Left ventricle myocardium superior (tissue), 1 donor: ENCODE data around the gene BRAT1. TPM values are rescaled to one million over a fixed set of nuclear protein-coding genes. Genes with fewer than 3 reads are reported as not detected.
"Not testable (repeated sequence)": the region's sequence is repeated elsewhere in the genome, so short reads cannot be mapped to it uniquely, and the experiment has no call there.

ENCODE experiments used
- ATAC-seq: fragments of 200-7000 bp; cut with Tn5 transposase; one replicate; pipeline ENCODE4 v1.9.1; 2020; ENCODE audit warnings: mild to moderate bottlenecking, moderate library complexity
- DNase-seq: peaks from one replicate; pipeline ENCODE4 v3.0.0-alpha.2; 2020
- intact Hi-C: fragments of 100-400 bp; cut with micrococcal nuclease; formaldehyde crosslinking; loops from one replicate; pipeline ENCODE4 v1.11.0; 2022
- total RNA-seq: library from RNA; stranded (reverse); fragmentation: NEBNext Ultra II Directional; extraction: Animal tissue kit (Norgen Biotek cat#: 25700); gene quantifications from one replicate; pipeline ENCODE4 v1.2.1, GENCODE V29; 2021
- donor health status: DM: no; HTN: yes; CAD: no; lungs with severe emphysema.

Gene BRAT1
- total RNA-seq, 1 donor from 2014 or later, result 16.5 TPM

DNA sequence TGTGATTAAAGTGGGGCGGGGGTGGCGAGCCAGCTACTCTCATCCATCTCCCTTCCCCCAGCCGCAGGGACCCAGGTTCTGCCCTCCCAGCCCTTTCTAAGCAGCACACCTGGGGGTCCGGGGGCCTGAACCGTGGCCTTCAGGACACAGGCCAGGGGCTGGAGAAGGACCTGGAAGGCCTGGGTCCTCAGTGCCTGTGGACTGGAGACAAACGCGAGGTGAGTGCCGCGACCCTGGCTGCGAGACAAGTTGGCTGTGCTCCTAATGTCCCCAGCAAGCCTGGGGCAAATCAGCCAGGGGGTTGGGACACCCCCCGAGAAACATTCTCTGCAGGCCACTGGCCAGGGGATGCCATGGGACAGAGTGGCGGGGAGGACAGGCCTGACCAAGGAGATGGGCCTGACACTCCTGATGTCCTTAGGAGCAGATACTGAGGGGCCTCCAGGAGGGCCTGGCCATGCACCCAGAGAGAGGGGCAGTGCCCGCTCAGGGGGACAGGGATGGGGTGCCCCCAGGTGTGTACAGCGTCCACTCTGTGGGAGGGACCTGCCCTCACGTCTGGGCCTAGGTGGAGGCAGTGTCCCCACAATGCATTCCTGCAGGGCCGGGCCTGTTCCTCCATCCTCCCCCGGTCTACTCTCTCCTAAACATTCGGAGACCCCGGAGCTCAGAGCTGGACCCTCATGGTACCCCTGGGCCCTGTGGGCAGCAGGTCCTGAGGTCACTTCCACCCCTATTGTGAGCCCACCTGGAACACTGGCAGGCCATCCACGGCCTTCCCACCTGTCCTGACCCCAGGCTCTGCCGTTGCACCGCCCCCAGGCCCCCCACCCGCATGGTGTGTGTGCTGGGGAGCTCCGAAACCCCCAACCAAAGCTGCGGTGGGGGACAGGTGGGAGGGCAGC lies 13.1 kb downstream of the BRAT1 start:
- DNase-seq (no peak), ATAC-seq (no peak)
- intact Hi-C loops, result no loop called here

DNA sequence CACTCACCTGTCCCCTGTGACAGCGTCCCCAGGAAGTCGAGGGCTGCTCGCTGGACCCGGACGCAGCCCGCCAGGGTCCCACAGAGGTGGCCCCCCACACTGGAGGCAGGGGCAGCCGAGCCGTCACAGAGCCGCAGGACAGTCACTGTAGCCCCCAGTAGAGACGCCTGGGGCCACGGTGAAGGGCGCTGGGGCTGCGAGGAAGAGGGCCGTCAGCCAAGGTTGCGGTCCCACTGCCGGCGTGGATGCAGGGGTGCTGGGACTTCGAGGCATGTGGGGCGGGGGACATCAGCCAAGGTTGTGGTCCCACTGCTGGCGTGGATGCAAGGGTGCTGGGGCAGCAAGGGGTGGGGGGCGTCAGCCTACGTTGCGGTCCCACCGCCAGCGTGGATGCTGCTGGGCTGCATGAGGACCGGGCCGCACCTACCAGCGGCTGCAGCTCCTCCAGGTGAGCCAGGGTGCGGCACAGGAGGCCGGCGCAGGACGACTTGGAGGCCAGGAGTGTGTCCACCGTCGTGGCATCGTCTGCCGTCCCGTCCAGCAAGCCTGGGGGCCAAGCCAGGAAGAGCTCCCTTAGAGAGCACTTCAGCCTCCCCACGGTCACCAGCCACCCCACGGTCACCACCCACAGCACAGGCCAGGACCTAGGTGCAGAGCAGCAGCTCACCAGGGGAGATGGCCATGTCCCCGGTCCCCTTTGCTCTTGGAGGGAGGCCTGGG lies 13.9 kb downstream of the BRAT1 start:
- ATAC-seq (no peak), DNase-seq (no peak)
- intact Hi-C loops, result no loop called here

DNA sequence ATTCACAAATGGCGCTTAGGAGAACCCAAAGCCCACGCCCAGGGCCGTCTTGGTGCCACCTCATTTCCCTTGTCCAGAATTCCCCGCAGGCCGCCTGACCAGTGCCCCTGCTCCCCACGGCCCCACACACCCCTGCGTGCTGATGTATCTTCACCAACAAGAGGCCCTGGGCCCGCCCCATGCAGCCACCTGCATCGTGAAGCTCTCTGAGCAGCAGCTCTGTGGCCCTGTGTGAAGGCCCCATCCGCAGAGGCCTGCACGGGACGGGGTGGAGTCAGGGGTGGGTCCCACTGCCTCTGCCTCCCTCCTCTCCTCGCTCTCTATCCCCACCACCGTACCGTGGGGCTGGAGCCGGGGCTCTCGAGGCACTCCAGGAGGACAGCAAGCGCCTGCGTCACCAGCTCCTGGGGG lies 14.7 kb downstream of the BRAT1 start:
- DNase-seq (no peak), ATAC-seq (no peak)
- intact Hi-C loops, result no loop called here

DNA sequence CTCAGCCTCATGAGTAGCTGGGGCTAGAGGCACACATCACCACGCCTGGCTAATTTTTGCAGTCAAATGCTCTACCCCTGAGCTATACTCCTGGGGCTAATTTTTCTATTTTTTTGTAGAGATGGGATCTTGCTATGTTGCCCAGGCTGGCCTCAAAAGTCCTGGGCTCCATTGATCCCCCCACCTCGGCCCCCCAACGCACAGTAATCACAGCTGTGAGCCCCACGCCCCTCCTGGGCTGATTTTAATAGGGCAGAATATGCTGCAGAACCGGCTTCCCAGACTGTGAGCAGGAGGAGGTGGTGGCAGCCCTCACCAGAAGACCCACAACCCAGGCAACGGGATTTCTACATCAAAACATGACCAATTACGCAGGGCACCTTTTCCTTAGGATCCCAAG lies 15.2 kb downstream of the BRAT1 start:
- ATAC-seq, result no peak
- intact Hi-C loops, result no loop called here
- peak; percentile 17 for DNase-seq

DNA sequence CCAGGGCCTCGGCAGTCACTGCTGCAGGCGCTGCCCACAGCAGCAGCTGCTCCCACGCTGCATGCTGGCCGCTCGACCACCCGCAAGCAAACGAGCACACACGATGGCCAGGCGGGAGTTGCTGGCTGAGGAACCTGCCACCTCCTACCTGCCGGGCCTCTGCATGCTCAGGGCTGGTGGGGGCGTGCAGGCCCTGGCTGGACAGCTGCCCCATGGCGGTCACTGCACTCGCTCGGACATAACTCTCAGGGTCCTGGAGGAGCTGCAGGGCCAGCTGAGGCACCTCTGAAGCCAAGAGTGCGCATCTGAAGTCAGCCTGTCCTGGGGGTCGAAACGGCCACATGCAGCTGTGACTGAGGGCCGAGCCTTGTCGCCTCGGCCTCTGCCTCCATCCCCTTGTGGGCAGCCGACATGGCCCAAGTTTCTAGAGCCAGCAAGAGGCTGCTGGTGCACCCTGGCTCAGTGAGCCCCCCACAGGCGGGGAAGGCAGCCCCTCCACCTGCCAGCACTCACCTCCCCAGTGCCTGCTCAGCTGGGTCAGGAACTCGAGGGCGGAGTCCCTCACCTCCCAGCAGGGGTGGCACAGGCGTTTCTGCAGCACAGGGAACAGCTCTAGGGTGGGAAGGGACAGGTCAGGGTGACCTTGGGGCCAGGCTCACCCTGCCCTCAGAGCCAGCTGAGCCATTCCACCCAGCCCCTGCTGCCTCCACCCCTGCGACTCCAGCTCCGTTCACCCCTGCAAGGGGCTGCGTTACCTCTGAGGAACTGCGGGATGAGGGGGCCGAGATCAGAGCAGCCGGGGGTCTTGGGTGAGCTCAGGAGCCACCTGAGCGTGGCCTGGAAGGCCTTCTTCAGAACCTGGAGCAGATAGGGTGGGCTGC lies 16.1 kb downstream of the BRAT1 start:
- ATAC-seq, result no peak
- intact Hi-C loops, result no loop called here
- peak; percentile 25 for DNase-seq

DNA sequence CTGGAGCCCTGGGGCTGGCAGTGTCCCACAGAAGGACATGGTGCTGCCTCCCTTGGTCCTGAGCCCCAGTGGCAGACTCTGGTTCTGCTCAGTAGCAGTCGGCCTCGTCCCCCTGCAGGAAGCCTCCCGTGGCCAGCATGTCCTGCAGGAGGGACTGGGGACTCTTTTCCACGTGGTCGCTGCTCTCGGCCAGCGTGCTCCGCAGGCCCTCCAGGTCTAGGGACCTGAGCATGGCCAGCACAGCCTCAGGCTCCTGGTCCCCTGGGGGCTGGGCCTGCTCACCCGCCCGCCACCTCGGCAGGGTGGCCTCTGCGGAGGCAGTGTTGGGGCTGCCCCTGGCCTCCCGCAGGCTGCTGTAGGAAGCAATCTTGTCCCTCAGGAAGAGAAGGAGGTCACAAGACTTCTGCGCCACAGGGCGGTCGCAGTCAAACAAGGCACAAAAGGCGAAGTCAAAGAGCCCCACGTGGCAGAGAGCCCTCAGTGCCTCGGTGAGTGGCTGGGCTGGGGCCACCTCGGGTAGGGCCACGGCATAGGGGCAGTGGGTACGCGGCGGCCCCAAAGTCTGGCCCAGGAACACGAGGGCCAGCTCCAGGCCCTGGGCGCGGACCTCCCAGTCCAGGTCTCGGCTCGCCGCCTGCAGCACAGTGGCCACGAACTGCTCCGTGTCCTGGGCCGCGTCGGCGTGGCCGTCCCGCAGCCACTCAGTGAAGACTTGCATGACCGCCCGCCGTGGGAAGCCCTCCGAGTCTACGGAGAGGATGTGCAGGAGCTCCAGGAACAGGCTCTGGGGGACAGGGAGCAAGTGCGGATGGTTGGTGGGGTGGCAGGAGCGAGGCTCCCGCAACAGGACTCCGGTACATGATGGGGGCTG lies 17.1 kb downstream of the BRAT1 start:
- DNase-seq, result peak; percentile 28
- ATAC-seq, result peak; percentile 7
- intact Hi-C loops, result no loop called here

DNA sequence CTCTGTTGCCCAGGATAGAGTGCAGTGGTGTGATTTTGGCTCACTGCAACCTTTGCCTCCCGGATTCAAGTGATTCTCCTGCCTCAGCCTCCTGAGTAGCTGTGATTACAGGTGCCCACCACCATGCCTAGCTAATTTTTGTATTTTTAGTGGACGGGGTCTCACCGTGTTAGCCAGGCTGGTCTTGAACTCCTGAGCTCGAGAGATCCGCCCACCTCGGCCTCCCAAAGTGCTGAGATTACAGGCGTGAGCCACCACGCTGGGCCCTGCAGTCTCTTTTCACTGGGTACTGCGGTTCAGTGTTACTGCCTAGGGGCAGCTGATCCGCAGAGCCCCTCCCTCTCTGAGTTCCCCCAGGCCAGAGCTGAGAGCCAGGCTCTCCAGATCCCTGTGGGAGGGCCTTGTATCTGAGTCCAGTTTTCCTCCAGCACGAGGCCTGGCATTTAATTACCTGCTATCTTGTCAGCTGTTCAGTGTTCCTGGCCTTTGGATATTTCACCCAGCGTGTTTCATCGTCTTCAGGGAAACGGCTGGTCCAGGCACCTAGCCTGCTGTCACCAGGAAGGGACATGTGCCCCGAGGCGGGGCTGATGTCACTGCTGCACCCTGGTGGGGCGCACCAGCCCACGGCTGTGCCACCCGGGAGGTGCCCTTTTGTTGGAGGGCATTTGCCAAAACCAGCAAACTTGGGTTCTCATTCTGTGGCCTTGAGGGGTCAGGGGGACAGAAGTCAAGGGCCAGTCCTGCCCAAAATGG lies 19.3 kb downstream of the BRAT1 start:
- intact Hi-C loops, ATAC-seq: not testable (repeated sequence)
- peak; percentile 23 for DNase-seq

DNA sequence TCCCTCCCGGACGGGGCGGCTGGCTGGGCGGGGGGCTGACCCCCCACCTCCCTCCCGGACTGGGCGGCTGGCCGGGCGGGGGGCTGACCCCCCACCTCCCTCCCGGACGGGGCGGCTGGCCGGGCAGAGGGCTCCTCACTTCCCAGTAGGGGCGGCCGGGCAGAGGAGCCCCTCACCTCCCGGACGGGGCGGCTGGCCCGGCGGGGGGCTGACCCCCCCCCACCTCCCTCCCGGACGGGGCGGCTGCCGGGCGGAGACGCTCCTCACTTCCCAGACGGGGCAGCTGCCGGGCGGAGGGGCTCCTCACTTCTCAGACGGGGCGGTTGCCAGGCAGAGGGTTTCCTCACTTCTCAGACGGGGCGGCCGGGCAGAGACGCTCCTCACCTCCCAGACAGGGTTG lies 21.1 kb downstream of the BRAT1 start:
- intact Hi-C loops, ATAC-seq: not testable (repeated sequence)
- DNase-seq, result peak; percentile 7

DNA sequence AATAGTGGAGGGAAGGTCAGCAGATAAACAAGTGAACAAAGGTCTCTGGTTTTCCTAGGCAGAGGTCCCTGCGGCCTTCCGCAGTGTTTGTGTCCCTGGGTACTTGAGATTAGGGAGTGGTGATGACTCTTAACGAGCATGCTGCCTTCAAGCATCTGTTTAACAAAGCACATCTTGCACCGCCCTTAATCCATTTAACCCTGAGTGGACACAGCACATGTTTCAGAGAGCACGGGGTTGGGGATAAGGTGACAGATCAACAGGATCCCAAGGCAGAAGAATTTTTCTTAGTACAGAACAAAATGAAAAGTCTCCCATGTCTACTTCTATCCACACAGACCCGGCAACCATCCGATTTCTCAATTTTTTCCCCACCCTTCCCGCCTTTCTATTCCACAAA lies 21.8 kb downstream of the BRAT1 start:
- intact Hi-C loops, DNase-seq, ATAC-seq: not testable (repeated sequence)

DNA sequence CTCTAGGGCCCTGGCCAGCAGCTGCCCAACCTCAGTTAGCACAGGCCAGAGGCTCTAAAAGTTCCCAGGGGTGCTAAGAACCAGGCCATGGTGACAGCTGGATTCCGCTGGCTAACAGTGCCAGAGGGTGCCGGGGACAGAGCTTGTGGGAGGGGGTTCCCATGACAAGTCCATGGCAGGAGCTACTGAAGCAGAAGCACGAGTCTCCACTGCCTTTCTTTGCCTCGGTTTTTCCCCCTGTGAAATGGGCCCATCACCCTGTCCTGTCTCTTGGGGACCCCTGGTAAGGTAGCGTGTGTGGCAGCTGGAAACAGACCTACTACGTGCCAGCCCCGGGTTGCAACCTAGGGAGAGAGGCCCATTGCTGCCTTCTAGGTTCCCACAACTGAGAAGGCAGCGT lies 22.5 kb downstream of the BRAT1 start:
- intact Hi-C loops, ATAC-seq: not testable (repeated sequence)
- peak; percentile 2 for DNase-seq

DNA sequence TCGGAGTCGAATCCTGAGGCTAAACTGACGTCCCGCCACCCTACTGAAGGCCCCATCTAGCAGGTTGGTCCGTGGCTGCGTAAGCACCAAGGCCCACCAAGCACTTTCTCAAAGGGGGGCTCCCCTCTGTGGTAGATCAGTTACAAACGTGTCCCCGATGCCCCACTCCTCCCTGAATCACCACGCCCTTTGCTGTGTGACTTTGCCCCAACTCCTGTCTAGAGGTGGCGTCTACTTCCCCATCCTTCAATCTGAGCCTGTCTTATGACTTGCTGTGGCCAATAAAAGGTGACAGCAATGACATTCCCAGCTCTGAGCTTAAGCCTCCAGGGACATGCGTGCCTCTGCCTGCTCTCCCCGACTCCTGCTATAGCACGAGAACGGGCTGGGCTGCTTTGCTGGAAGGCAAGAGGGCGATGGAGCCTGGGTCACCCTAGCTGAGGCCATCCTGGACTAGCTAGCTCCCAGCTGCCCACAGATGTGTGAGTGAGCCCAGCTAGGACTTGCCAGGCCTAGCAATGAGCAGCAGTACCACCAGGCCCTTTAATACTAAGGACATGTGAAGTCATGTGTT lies 23.0 kb downstream of the BRAT1 start:
- DNase-seq, result peak; percentile 20
- intact Hi-C loops, ATAC-seq: not testable (repeated sequence)

DNA sequence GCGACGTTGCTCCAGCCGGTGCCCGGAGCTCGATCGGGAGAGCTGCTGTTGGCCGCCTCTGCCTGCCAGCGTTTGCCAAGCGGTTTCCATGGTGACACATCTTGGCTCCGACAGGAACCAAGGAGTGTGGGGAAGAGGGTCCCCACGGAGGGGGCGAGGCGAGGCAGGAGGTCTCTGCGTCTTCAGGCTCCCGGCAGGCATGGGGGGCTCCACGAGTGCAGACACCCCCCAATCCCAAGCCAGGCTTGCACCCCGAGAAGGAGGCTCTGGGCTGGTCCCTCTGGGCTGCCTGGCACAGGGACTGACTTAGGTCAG lies 23.6 kb downstream of the BRAT1 start:
- DNase-seq, ATAC-seq, intact Hi-C loops: not testable (repeated sequence)

DNA sequence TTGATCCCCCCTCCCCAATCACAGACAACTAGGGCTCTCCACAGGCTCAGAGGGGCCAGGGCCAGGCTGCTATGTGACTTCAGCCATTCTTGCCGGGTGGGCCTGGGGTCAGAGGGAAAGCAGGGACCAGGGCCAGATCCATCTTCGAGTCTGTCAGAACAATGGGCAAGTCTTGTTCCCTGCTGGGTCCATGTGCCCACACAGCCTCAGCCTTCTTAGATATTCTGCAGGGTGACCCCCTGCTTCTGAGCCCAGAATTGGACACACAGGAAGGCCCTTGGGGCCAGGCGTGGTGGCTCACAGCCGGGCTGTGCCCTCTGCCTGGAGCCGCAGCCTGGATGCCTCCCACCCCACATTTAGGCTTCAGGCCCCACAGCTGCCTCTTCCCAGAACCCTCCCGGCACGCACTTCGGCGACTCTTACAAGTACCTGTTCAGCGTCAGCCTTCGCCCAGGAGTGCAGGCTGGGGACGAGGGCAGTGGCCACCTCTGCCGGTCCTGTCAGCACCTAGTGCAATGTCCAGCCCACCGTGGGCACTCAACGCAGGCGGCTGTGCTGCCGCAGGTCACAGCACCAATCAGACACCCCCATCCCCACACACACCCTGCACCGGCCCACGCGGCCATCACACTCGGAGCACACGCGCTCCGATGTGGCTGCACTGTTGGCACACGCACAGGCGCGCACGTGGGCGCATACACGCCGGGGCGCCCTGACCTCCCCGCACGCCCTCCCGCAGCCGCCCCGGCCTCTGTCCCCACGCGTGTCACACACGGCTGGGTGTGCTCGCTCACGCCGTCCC lies 24.1 kb downstream of the BRAT1 start:
- ATAC-seq, intact Hi-C loops: not testable (repeated sequence)
- peak; percentile 35 for DNase-seq

DNA sequence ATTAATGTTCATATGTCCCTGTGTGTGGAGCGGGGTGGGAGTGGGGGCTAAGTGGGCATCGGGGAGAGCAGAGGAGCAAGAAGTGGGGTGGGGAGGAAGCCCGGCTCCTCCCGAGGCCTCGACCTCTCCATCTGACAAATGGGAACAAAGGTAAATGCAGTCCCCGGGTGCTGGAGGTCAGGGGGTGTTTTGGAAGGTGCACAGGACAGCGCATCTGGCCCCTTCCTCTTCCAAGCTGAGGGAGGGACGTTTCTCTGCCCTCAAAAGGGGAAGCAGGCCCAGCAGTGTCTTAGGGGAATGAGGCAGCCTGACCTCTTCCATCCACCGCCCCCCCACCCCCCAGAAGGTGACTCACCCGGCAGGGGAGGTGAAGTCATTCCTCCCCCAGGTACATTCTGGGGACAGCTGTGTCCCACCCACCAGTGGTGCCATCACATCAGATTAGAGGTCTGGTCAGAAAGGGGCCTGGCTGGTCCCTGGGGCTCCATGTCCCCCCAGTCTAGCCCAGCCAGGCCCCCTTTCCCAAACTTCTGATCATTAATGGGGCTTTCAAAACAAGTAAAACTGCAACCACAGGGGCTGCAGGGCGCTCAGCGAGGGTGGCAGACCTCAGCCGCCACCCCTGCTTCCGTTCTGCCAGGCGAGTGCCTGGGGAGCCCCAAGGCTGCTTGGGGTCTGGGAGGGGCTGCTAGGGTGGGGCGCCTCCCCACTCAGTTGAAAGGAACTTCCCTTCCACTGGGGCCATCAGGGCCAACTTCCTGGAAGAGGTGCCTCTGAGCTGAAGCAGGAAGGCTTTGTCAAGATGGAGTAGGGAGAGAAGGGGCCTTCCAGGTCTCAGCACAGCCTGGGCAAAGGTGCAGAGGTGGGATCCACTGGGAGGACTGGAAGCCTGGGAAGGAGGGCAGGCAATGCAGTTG lies 25.0 kb downstream of the BRAT1 start:
- DNase-seq, result peak; percentile 54
- intact Hi-C loops, result no loop called here
- ATAC-seq, result peak; percentile 51

DNA sequence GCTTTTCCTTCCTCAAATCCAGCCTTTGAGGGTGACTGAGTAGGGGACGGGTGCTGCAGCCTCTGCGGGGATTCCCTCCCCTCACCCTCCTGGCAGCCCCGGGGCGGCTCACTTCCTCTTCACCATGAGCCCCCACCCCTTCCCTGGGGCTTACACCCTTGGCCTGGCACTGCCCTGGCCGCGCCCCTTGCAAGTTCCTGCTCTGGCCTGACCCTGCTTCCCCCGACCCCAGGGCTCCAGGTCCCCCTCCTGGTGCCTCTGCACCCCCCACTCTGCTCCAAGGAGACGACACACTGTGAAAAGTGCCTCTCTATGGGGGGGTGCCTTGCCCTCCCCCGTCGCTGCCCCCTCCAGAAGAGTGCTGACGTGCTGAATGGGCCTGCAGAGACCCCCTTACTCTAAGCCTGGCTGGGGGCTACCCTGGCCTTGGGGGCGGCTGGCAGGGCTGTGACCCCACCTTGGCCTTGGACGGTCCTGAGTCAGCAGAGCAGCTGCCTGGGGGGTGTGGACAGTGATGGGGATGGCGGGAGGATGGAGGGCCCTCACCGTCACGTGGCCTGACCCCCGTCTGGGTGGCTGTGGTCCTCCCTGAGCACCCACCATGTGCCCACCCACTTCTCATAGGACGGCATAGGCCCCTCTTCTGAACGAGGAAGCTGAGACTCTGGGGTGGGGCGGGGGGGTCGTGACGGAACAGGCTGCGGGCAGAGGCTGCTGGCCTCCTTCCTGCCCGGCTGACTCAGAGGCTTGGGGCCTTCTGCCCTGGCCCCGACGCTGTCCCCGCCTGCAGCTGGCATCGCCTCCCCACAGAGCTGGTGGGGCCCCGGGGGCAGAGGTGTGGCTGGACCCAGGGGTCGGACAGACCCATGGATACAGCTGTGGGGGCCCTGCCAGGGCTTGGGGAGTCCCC lies 25.9 kb downstream of the BRAT1 start:
- ATAC-seq, result peak; percentile 66
- intact Hi-C loops, result no loop called here
- peak; percentile 81 for DNase-seq
